ENCODE measurements around the gene ARL2.

ARL2 gene

GRCh38 chr11:65058012-65058411, 44.1 kb downstream of the ARL2 start:
- TF ChIP-seq CTCF (conservative IDR thresholded peaks at IDR 0.05; ENCODE audit: low read length): no peak
- no peak overlapping the region for H3K4me3 ChIP-seq (ENCODE audit: low read length)
- DNase-seq (ENCODE audit: low read depth): no peak

- no peak for TF ChIP-seq CTCF (conservative IDR thresholded peaks at IDR 0.05; ENCODE audit: low read length)
- H3K4me3 ChIP-seq (ENCODE audit: low read length): no peak within 1 kb of the TSS
These were observed 44.6 kb downstream of the ARL2 start, which contains the start of gene NAALADL1 for GRCh38 chr11:65058419-65059054. NAALADL1 (minus strand) TSS chr11:65058553; CDS start chr11:65058521, 32 bp downstream.

GRCh38 chr11:65059523-65059922, 45.6 kb downstream of the ARL2 start:
- TF ChIP-seq CTCF (conservative IDR thresholded peaks at IDR 0.05; ENCODE audit: low read length): no peak
- no peak overlapping the region for H3K4me3 ChIP-seq (ENCODE audit: low read length)
- DNase-seq (ENCODE audit: low read depth): no peak

More at GRCh38 chr11:65058419-65059054, 44.6 kb downstream of the ARL2 start, which contains the start of gene NAALADL1:
- no peak for DNase-seq (ENCODE audit: low read depth)

- H3K4me3 ChIP-seq (ENCODE audit: low read length): no peak overlapping the region
- TF ChIP-seq CTCF (conservative IDR thresholded peaks at IDR 0.05; ENCODE audit: low read length): no peak
- DNase-seq (ENCODE audit: low read depth): peak; percentile 16
These were observed 46.2 kb downstream of the ARL2 start for GRCh38 chr11:65059959-65060824.

- DNase-seq (ENCODE audit: low read depth): no peak
- peak; percentile 33 for TF ChIP-seq CTCF (conservative IDR thresholded peaks at IDR 0.05; ENCODE audit: low read length)
- no peak overlapping the region for H3K4me3 ChIP-seq (ENCODE audit: low read length)
These were observed 47.0 kb downstream of the ARL2 start for GRCh38 chr11:65060913-65061408.

GRCh38 chr11:65063532-65063931, 49.6 kb downstream of the ARL2 start:
- TF ChIP-seq CTCF (conservative IDR thresholded peaks at IDR 0.05; ENCODE audit: low read length): no peak
- DNase-seq (ENCODE audit: low read depth): no peak
- no peak overlapping the region for H3K4me3 ChIP-seq (ENCODE audit: low read length)
